Activated CD8-positive, alpha-beta memory T cell treated with anti-CD3 and anti-CD28 coated beads for 4 hours (primary cell): ENCODE measurements around the gene USH2A.
"Not testable (repeated sequence)": the region's sequence is repeated elsewhere in the genome, so short reads cannot be mapped to it uniquely, and the experiment has no call there.

ENCODE experiments used
- DNase-seq, 2 donors: peaks; one replicate each; pipeline ENCODE4 v3.0.0-alpha.2; 2020; ENCODE audit warnings: low read depth in 2 of 2

Gene USH2A

DNA sequence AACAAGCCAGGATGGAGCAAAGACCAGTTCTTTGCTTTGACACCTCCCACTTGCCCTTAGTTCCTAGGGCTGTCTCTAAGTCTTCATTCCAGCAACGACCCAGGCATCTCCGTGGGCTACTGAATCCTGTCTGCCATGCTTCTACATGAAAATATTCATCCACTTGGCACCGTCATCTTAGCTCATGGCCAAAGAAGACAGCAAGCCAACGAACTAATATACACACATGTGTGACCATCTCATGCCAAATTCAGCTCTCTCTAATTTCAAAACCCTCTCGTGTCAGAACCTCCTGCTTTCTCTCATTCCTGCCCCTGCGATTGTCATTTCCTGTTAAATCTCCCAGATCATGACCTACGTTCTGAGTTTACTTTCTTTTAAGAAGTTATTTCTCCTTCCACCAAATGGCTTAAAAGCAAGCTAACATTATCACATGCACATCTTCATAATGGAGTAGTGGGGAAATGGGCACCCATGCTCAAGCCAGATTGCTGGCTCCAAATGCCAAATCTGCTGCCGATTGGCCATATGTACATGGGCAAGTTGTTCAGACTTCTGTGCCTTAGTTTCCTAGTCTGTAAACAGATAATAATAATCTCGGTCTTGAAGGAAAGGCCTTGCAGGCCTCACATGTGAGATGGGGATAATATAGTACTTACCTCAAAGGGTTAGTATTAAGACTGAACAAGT, 373.4 kb downstream of the USH2A start:
- no peak for DNase-seq

DNA sequence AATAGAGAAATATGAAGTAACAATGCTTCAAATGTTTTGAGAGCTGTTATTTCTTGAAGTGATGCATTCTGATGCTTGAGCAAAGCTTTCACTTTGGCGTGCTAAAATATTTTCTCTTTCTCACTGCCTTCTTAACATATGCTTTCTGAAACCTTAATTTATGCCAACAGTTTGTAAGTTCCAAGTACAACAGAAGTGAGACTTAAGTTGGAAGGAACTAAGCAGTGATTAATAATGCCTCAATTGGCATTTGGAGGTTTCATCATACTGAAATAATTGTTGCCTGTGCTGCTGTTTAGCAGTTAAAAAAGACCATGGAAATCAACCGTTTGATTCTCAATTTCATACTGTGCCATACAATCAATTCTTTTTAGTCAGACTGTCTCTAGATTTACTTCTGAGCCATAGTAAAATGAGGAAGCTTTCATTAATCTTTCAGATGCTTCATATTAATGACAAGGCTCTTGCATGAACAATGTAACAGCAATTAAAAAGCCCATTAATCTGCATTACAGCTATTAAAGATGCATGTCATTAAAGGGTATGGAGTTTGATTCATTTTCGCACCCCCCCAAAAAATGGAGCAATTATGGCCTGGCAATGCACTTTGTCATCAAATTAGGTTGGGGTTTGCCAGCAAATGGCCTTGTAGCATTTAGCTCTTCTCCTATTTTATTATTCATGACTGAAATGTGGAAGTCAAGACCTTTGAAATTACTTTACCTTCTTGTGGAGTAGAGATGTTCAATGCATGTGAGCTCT, 375.3 kb downstream of the USH2A start:
- no peak for DNase-seq

DNA sequence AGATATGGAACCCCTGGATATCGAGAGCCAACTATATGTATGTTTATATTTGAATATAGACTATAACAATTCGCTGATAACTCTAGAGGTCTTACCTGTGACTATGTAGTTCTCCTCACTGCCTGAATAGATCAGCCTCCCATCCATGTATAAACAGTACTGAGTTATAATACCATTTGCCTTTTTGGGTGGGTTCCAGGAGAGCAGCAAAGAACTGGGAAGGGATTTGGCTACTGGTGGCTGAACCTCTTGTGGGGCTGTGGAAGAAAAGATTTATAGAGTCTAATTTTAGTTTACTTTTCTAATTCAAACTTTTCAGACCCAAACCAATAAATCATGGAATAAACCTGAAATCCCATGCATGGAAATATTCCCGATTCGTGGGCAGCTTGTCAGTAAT, 376.9 kb downstream of the USH2A start:
- no peak for DNase-seq

DNA sequence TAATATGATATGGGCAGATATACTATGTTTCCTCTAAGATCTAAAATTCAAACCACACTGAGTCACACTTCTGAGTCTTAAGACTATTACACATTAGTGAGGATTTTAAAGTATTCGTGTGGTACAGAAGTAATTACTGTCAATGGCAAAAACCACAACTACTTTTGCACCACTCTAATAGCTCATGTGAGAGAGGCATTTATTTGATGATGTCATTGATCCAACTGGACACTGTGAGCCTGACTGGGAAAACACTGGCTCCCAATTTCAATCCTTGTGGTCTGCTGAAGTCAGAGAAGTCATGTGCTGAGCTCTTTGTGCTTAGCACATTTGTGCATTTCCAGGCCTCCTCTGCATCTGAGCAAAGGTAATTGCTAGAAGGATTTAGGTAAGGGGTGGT, 377.8 kb downstream of the USH2A start:
- no peak for DNase-seq

GRCh38 chr1:216044538-216044937, 378.7 kb downstream of the USH2A start:
- no peak for DNase-seq

GRCh38 chr1:216034506-216034905, 388.7 kb downstream of the USH2A start:
- no peak for DNase-seq

DNA sequence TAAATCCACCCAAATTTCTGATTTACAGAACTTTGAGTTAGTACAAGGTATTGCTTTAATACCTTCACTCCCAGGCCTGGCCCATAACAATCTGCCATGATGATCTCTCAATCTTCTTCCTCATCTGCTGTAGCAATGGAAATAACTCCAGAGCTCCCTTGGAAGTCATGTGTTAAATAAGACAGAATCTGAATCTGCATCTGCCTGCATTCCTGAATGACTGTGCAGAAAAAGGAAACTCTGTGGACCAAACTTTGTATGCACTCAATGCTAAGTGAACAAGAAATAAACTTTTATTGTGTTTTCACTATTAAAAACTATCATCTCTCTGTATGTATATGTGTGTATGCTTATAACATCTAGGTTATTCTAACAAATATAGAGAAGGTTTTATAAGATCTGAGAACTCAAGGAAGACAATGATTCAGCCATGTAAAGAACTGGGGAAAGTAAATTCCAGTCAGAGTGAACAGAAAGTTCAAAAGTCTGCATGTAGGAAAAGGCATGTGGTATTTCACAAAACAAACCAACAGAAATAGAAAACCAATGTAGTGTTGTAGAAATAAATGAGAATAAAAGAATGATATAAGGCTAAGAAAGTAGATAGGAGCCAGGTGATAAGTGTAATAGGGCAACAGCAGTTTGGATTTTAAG, 390.2 kb downstream of the USH2A start:
- DNase-seq = no peak

- DNase-seq = no peak
These were observed 391.0 kb downstream of the USH2A start for GRCh38 chr1:216032284-216032683.

DNA sequence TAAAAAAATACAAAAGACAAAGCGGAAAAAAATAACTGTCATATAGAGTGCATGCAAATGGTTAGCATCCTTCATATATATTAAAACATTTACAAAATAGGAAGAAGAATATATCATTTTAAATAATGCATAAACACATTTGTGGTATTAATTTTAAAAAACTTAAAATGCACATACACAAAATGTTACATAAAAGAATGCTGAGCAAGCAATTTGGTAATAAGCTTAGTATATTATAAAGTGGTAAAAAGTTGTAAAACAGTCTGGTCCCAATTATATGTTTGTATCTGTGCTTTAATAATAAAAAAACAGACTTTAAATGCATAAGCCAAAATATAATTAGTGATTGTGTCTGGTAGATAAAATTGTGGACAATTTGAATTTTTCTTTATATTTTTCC, 394.6 kb downstream of the USH2A start:
- no peak for DNase-seq

DNA sequence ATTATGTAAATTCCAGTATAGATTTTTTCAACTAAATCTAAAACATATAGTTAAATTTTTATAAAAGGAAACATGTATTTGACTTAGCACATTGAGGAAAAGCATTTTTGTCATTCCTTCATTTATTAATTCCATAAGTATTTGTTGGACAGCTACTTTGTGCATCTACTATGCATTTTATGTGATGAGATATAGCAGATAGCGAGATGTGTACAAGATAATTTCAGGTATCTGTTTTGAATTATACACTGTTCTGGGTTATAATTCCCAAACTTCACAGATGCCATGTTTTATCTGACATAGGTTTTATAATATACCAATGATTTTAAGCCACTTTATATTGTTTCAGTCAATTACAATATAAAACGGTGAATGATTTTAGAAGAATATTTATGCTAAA, 398.7 kb downstream of the USH2A start:
- DNase-seq = no peak

GRCh38 chr1:216020743-216021345, 402.4 kb downstream of the USH2A start:
- DNase-seq = no peak

GRCh38 chr1:216015116-216015515, 408.1 kb downstream of the USH2A start:
- DNase-seq = no peak

DNA sequence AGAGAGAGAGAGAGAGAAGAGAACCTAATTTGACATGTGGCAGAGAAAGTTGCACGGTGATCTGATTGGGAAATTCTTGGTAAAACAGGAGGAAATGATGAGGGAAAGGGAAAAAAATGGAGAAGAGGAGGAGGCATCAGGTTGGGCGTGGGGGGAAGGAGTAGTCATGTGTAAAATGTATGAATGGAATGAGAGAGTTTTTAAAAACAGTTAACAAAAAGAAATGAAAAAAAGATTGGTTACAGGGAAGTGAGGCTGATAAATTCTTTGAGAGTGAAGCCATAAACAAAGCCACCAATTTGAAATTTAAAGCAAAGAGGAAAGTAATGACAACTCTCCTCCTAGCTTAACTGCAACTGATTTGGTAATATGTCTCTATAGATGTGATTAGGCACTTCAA, 409.2 kb downstream of the USH2A start:
- no peak for DNase-seq

- not testable (repeated sequence) for DNase-seq
These were observed 413.8 kb downstream of the USH2A start for GRCh38 chr1:216009456-216009855.

- no peak for DNase-seq
These were observed 417.3 kb downstream of the USH2A start for GRCh38 chr1:216005916-216006315.

DNA sequence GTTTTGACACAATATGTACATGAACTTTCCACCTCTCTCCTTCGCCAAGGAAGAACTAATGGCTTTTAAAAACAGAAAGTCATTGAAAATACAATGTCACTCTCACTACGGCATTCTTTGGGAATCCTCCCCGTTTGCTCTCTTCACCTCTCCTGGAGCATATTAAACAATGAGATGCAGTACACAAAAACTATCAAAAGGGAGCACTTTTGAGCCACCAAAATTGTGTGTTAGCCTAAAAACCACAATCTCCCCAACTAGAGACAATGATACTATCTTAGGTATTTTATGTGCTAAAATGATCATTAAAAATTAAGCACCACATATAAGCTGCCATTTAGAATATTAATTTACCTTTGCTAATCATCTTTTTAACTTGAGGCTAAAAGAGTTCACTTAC, 430.6 kb downstream of the USH2A start:
- DNase-seq = no peak

DNA sequence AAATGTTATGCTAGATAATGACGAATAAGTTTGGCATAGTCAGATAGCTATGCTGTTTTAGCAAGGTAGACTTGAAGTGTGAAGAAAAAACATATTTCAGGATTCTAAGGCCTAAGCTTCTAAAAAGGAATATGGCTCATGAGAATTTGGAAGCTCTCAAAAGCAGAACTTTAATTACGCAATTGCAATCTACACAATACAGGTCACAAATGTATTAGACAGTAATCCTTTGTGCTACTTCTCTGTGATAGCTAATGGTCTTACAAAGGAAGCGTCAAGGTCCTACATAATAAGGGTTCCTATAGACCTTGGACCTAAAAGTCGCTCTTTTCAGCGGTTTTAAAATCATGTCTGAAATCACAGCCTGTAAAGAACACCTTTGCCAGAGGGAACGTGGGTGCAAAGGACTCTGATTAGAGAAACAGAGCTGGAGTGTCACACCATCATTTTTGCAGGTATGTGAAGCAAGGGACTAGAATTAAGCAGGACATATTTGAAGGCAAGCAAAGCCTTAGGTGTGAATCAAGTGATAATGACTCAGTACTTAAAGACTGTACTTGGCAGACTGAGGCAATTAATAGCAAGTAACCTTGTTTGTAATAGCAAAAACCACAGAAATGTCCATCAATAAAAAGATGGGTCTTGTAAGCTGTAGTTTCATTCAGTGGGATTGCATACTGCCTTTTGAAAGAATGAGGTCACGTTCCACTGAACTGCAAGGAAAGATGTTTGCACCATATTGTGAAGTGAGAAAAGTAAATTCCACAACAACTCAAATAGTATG, 436.0 kb downstream of the USH2A start:
- no peak for DNase-seq

- no peak for DNase-seq
These were observed 436.8 kb downstream of the USH2A start for GRCh38 chr1:215986401-215986800.

GRCh38 chr1:215983680-215984079, 439.6 kb downstream of the USH2A start:
- DNase-seq = no peak

GRCh38 chr1:215971793-215972441, 451.3 kb downstream of the USH2A start:
- DNase-seq = no peak

GRCh38 chr1:215970406-215970805, 452.8 kb downstream of the USH2A start:
- DNase-seq = no peak
